ENCODE measurements around the gene FNDC8. TPM values are rescaled to one million over a fixed set of nuclear protein-coding genes. Genes with fewer than 3 reads are reported as not detected.

The FNDC8 gene
- total and polyA plus RNA-seq, 7 donors = not detected

DNA sequence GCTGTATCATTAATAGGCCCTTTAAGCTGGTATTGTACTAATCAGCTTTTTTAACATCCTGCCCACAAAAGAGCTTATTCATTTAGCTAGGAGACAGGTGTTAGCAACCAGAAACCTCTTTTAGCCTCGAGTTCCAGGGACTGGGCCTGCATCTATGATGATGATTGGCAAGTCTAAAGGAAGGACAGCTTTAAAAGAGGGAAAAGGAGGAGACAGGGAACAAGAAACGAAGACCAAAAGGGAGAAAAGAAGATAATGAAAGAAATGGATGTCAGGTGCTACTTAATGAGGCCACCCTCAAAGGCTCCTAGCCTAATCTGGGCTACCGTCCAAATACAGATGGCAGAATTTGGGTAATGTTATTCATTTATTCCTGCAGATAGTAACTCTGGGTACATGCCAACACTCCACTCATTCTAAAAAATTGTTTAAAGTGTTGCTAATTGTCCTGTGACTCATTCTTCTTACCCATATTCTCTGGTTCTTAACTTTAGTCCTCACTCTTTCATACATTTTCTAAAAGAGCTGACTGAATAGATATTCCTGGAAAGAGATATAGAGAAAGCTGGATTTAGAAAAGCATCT lies 39.2 kb upstream of the FNDC8 start:
- intact Hi-C loops (cut with DNase I) = no loop called here
- Histone ChIP-seq H3K4me3 (no peak overlapping the region), H3K27ac (no peak overlapping the region), H3K27me3 (ENCODE audit: insufficient read depth in 3 of 3, low read length in 2 of 3) (no peaks in the 10 kb centered on the region), H3K36me3 (ENCODE audit: insufficient read depth in 1 of 2, low read depth in 1 of 2) (no peaks in the 10 kb centered on the region), H3K4me1 (no peaks in the 10 kb centered on the region), H3K9me3 (no peaks in the 10 kb centered on the region)
- DNase-seq (no peak), ATAC-seq (no peak)
- WGBS, 3 donors = 52 to 63% (median 61%) methylated on average over 3 of the region's 3 CpGs
- TF ChIP-seq, protein P1, sequence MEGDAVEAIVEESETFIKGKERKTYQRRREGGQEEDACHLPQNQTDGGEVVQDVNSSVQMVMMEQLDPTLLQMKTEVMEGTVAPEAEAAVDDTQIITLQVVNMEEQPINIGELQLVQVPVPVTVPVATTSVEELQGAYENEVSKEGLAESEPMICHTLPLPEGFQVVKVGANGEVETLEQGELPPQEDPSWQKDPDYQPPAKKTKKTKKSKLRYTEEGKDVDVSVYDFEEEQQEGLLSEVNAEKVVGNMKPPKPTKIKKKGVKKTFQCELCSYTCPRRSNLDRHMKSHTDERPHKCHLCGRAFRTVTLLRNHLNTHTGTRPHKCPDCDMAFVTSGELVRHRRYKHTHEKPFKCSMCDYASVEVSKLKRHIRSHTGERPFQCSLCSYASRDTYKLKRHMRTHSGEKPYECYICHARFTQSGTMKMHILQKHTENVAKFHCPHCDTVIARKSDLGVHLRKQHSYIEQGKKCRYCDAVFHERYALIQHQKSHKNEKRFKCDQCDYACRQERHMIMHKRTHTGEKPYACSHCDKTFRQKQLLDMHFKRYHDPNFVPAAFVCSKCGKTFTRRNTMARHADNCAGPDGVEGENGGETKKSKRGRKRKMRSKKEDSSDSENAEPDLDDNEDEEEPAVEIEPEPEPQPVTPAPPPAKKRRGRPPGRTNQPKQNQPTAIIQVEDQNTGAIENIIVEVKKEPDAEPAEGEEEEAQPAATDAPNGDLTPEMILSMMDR (IDR thresholded peaks at IDR 0.05) = no peak

DNA sequence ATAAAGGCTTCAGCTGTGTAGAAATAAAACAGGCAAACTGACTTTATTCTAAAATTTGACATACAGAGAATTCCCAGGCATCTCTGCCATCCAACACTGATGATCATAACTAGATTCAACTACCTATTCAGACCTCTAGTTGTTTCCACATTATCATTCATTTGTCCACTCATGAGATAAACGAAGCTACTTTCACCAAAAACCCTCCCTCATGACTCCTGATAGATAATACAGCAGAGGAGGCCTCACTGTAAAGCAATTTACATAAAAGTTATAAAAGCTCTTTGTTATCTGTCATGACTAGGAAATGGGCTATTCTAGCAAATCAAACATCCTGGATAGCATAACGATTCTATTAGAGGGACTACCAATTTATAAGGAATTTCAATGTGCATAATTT lies 38.3 kb upstream of the FNDC8 start:
- no peaks in the 10 kb centered on the region for H3K27me3 ChIP-seq (ENCODE audit: insufficient read depth in 3 of 3, low read length in 2 of 3)
- no peaks in the 10 kb centered on the region for H3K9me3 ChIP-seq
- TF ChIP-seq, protein P1 (IDR thresholded peaks at IDR 0.05) = no peak
- H3K4me1 ChIP-seq = peaks cover 5% of the 10 kb centered on the region
- no peak overlapping the region for H3K27ac ChIP-seq
- 89 to 91% (median 90%) methylated on average over 2 of the region's 2 CpGs for WGBS, 3 donors
- ATAC-seq = no peak
- intact Hi-C loops (cut with DNase I) = no loop called here
- H3K36me3 ChIP-seq (ENCODE audit: insufficient read depth in 1 of 2, low read depth in 1 of 2) = no peaks in the 10 kb centered on the region
- DNase-seq = no peak
- no peak overlapping the region for H3K4me3 ChIP-seq

DNA sequence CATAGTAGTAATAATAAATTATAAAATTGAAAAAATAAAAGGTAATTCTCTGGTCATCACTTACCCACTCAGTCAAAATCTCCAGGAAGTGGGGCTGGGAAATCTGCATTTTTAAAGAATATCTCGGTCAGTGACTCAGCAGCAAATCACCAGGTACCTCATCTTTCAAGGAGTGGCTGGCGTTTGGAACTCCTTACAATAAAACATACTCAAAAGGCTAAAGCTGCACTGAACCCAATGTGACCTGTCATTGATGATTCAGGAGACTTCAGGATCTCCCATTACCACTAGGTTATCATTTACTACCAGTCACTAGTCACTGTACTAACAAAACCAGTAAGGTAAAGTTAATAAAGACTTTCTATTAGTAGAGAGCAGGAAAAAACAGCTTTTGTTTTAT lies 36.4 kb upstream of the FNDC8 start:
- no peak for ATAC-seq
- 87 to 92% (median 88%) methylated on average over 2 of the region's 2 CpGs for WGBS, 3 donors

GRCh38 chr17:35086164-35086563 lies 35.3 kb upstream of the FNDC8 start:
- no peak for ATAC-seq
- WGBS, 3 donors = 96 to 98% (median 97%) methylated on average over 8 of the region's 8 CpGs
- intact Hi-C loops (cut with DNase I) = no loop called here
- Histone ChIP-seq H3K4me3 (no peak overlapping the region), H3K27me3 (ENCODE audit: insufficient read depth in 3 of 3, low read length in 2 of 3) (no peaks in the 10 kb centered on the region), H3K27ac (no peak overlapping the region), H3K9me3 (no peaks in the 10 kb centered on the region), H3K4me1 (peaks cover 11% of the 10 kb centered on the region), H3K36me3 (ENCODE audit: insufficient read depth in 1 of 2, low read depth in 1 of 2) (no peaks in the 10 kb centered on the region)
- DNase-seq = no peak
- TF ChIP-seq, protein P1 (IDR thresholded peaks at IDR 0.05) = no peak

More for the DNA sequence above, 36.4 kb upstream of the FNDC8 start:
- H3K4me1 ChIP-seq = peaks cover 11% of the 10 kb centered on the region
- no peaks in the 10 kb centered on the region for H3K9me3 ChIP-seq
- H3K36me3 ChIP-seq (ENCODE audit: insufficient read depth in 1 of 2, low read depth in 1 of 2) = no peaks in the 10 kb centered on the region
- DNase-seq = no peak
- intact Hi-C loops (cut with DNase I) = no loop called here
- TF ChIP-seq, protein P1 (IDR thresholded peaks at IDR 0.05) = no peak
- H3K27me3 ChIP-seq (ENCODE audit: insufficient read depth in 3 of 3, low read length in 2 of 3) = no peaks in the 10 kb centered on the region
- no peak overlapping the region for H3K4me3 ChIP-seq
- H3K27ac ChIP-seq = no peak overlapping the region
